Measurements from ENCODE around the gene NANOS1. TPM values are rescaled to one million over a fixed set of nuclear protein-coding genes. Genes with fewer than 3 reads are reported as not detected.

NANOS1 gene
- total RNA-seq, 1 donor from 2014 or later = 0.79 TPM

GRCh38 chr10:118993214-118993613 is 36.3 kb upstream of the NANOS1 start:
- no peak for FAIRE-seq
- TF ChIP-seq CTCF (IDR thresholded peaks at IDR 0.05; ENCODE audit: insufficient read depth, low read length, severe bottlenecking) = no peak
- Histone ChIP-seq H3K27me3 (ENCODE audit: control insufficient read depth, insufficient read depth, low read length) (no peaks in the 10 kb centered on the region), H3K4me3 (ENCODE audit: low read depth, low read length) (no peak overlapping the region), H3K36me3 (ENCODE audit: control insufficient read depth, insufficient read depth, low read length) (no peaks in the 10 kb centered on the region)
- no peak for DNase-seq (ENCODE audit: low read depth)

DNA sequence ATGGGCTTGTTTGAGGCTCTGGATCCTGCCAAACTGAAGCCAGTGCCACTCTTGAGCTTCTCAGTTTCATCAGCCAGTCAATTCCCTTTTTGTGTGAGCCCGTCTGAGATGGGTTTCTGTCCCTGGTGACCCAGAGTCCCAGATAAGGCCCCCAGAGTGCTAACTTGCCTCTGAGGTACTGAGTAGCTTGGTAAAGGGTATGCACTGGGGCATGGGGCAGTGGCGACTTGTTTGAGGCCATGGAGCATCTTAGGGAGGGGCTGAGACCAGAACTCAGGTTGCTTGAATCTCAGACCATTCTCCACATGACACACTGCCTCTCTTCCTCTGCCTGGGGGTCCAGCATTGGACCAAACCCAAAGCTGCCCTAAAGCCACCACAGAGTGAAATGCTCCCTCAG is 35.2 kb upstream of the NANOS1 start:
- no peak for DNase-seq (ENCODE audit: low read depth)
- FAIRE-seq = peak; percentile 77
- no peaks in the 10 kb centered on the region for H3K27me3 ChIP-seq (ENCODE audit: control insufficient read depth, insufficient read depth, low read length)
- no peak for TF ChIP-seq CTCF (IDR thresholded peaks at IDR 0.05; ENCODE audit: insufficient read depth, low read length, severe bottlenecking)
- H3K4me3 ChIP-seq (ENCODE audit: low read depth, low read length) = no peak overlapping the region
- no peaks in the 10 kb centered on the region for H3K36me3 ChIP-seq (ENCODE audit: control insufficient read depth, insufficient read depth, low read length)

DNA sequence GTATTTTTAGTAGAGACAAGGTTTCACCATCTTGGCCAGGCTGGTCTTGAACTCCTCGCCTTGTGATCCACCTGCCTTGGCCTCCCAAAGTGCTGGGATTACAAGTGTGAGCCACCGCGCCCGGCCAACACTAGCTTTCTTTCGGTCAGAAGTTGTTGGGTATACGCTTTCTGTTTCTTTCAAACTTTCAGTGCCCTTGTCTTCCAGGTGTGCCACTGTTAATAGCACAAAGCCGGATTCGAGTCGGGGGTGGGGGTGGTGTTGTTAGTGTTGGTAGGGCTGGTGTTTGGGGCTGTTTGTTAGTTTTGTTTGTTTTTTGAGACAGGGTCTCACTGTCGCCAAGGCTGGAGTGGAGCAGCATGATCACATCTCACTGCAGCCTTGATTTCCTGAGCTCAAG is 33.8 kb upstream of the NANOS1 start:
- no peaks in the 10 kb centered on the region for H3K36me3 ChIP-seq (ENCODE audit: control insufficient read depth, insufficient read depth, low read length)
- no peaks in the 10 kb centered on the region for H3K27me3 ChIP-seq (ENCODE audit: control insufficient read depth, insufficient read depth, low read length)
- FAIRE-seq (no peak), DNase-seq (ENCODE audit: low read depth) (no peak)
- H3K4me3 ChIP-seq (ENCODE audit: low read depth, low read length) = no peak overlapping the region
- TF ChIP-seq CTCF (IDR thresholded peaks at IDR 0.05; ENCODE audit: insufficient read depth, low read length, severe bottlenecking) = no peak

- Histone ChIP-seq H3K4me3 (ENCODE audit: low read depth, low read length) (no peak overlapping the region), H3K27me3 (ENCODE audit: control insufficient read depth, insufficient read depth, low read length) (no peaks in the 10 kb centered on the region), H3K36me3 (ENCODE audit: control insufficient read depth, insufficient read depth, low read length) (no peaks in the 10 kb centered on the region)
- FAIRE-seq = no peak
- no peak for TF ChIP-seq CTCF (IDR thresholded peaks at IDR 0.05; ENCODE audit: insufficient read depth, low read length, severe bottlenecking)
- DNase-seq (ENCODE audit: low read depth) = no peak
Observed at GRCh38 chr10:118997379-118997778, 32.1 kb upstream of the NANOS1 start.

- DNase-seq (ENCODE audit: low read depth) (no peak), FAIRE-seq (no peak)
- Histone ChIP-seq H3K4me3 (ENCODE audit: low read depth, low read length) (no peak overlapping the region), H3K27me3 (ENCODE audit: control insufficient read depth, insufficient read depth, low read length) (no peaks in the 10 kb centered on the region), H3K36me3 (ENCODE audit: control insufficient read depth, insufficient read depth, low read length) (no peaks in the 10 kb centered on the region)
- TF ChIP-seq CTCF (IDR thresholded peaks at IDR 0.05; ENCODE audit: insufficient read depth, low read length, severe bottlenecking) = no peak
Observed at GRCh38 chr10:118998183-118998582, 31.3 kb upstream of the NANOS1 start.

GRCh38 chr10:119001717-119002500 is 27.6 kb upstream of the NANOS1 start:
- Histone ChIP-seq H3K4me3 (ENCODE audit: low read depth, low read length) (no peak overlapping the region), H3K36me3 (ENCODE audit: control insufficient read depth, insufficient read depth, low read length) (no peaks in the 10 kb centered on the region), H3K27me3 (ENCODE audit: control insufficient read depth, insufficient read depth, low read length) (no peaks in the 10 kb centered on the region)
- FAIRE-seq = no peak
- no peak for DNase-seq (ENCODE audit: low read depth)
- TF ChIP-seq CTCF (IDR thresholded peaks at IDR 0.05; ENCODE audit: insufficient read depth, low read length, severe bottlenecking) = no peak
